ENCODE measurements around the gene TRPV2. TPM values are rescaled to one million over a fixed set of nuclear protein-coding genes. Genes with fewer than 3 reads are reported as not detected.

Gene TRPV2
- total and polyA plus RNA-seq, 9 of the 15 experiments (the other 6 are each of a cell fraction or from before 2014, with no cell fraction given): 10.0 to 97.5 (median 30.3) TPM

DNA sequence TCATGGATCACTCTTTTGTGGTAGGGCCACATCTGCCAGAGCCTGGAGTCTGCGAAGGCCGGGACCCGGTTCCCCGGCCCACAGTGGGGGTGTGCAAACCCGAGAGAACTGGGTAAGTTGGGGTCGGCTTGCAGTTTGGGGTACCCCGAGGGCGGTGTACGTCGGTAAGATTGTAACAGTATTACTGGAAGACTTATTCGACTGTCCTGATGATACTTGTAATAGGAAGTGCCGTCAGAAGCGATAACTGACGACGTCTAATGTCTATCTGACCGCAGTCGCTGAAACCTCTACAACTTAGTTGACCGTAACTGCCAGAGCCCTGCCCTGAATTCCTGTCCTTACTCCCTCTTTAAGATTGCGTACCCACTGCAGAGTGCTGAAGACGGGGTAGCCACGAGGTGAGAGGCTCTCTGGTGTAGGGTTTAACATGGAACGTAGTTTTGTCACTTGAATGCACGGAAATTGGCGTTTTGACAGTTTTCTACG, 24.0 kb downstream of the TRPV2 start (continued):
- TF ChIP-seq, protein P1, sequence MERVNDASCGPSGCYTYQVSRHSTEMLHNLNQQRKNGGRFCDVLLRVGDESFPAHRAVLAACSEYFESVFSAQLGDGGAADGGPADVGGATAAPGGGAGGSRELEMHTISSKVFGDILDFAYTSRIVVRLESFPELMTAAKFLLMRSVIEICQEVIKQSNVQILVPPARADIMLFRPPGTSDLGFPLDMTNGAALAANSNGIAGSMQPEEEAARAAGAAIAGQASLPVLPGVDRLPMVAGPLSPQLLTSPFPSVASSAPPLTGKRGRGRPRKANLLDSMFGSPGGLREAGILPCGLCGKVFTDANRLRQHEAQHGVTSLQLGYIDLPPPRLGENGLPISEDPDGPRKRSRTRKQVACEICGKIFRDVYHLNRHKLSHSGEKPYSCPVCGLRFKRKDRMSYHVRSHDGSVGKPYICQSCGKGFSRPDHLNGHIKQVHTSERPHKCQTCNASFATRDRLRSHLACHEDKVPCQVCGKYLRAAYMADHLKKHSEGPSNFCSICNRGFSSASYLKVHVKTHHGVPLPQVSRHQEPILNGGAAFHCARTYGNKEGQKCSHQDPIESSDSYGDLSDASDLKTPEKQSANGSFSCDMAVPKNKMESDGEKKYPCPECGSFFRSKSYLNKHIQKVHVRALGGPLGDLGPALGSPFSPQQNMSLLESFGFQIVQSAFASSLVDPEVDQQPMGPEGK (CRISPR knock-in tag; IDR thresholded peaks at IDR 0.05; ENCODE audit: borderline replicate concordance): 0 out of 2 replicates have a peak, but pooled peaks have one; percentile 69
- TF ChIP-seq SRSF7 (optimal IDR thresholded peaks at IDR 0.05; ENCODE audit: low read depth, low read length): no peak
- no peak for TF ChIP-seq ILK (tag; IDR thresholded peaks at IDR 0.05; ENCODE audit: borderline replicate concordance, low read depth)
- TF ChIP-seq ZNF699 (CRISPR knock-in tag; IDR thresholded peaks at IDR 0.05; ENCODE audit: insufficient replicate concordance): no peak
- TF ChIP-seq CHD1 (IDR thresholded peaks at IDR 0.05; ENCODE audit: low read length): peak; percentile 38
- 0 out of 2 replicates have a peak, but pooled peaks have one; percentile 30 for TF ChIP-seq XRCC3 (IDR thresholded peaks at IDR 0.05)
- TF ChIP-seq GTF2F1 (IDR thresholded peaks at IDR 0.05; ENCODE audit: low read depth, low read length): no peak
- TF ChIP-seq SNIP1 (IDR thresholded peaks at IDR 0.05; ENCODE audit: low read depth): no peak
- no peak for TF ChIP-seq ZNF57 (CRISPR knock-in tag; IDR thresholded peaks at IDR 0.05)
- TF ChIP-seq FOS (IDR thresholded peaks at IDR 0.05; ENCODE audit: extremely low read depth, insufficient read length): no peak
- TF ChIP-seq PTBP1 (IDR thresholded peaks at IDR 0.05; ENCODE audit: low read depth, low read length): 0 out of 2 replicates have a peak, but pooled peaks have one; percentile 12
- TF ChIP-seq CBFA2T3 (IDR thresholded peaks at IDR 0.05): 0 out of 2 replicates have a peak, but pooled peaks have one; percentile 0
- no peak for TF ChIP-seq MEIS2 (IDR thresholded peaks at IDR 0.05; ENCODE audit: partially characterized antibody)
- no peak for TF ChIP-seq HNRNPL (IDR thresholded peaks at IDR 0.05; ENCODE audit: low read depth, low read length)
- no peak for TF ChIP-seq ZNF146 (CRISPR knock-in tag; IDR thresholded peaks at IDR 0.05; ENCODE audit: unreplicated experiment)
- TF ChIP-seq SRSF3 (IDR thresholded peaks at IDR 0.05; ENCODE audit: insufficient read depth, low read length): no peak
- no peak for TF ChIP-seq ARHGAP35 (IDR thresholded peaks at IDR 0.05; ENCODE audit: partially characterized antibody)
- TF ChIP-seq, protein P2, sequence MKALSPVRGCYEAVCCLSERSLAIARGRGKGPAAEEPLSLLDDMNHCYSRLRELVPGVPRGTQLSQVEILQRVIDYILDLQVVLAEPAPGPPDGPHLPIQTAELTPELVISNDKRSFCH (CRISPR knock-in tag; IDR thresholded peaks at IDR 0.05): no peak
- TF ChIP-seq, protein P2 (tag; IDR thresholded peaks at IDR 0.05): 0 out of 2 replicates have a peak, but pooled peaks have one; percentile 94
- no peak for TF ChIP-seq HEY1 (CRISPR knock-in tag; IDR thresholded peaks at IDR 0.05; ENCODE audit: borderline replicate concordance)
- TF ChIP-seq POLR2A (conservative IDR thresholded peaks at IDR 0.05): no peak
- TF ChIP-seq ZC3H11A (IDR thresholded peaks at IDR 0.05; ENCODE audit: low read depth, low read length): no peak
- 0 out of 2 replicates have a peak, but pooled peaks have one; percentile 16 for TF ChIP-seq PHB (CRISPR knock-in tag; IDR thresholded peaks at IDR 0.05)
- TF ChIP-seq YY1 (IDR thresholded peaks at IDR 0.05; ENCODE audit: borderline replicate concordance in 1 of 3, control insufficient read depth in 1 of 3, extremely low read depth in 1 of 3, insufficient read depth in 3 of 3, insufficient read length in 1 of 3, insufficient replicate concordance in 2 of 3, low read depth in 1 of 3, low read length in 2 of 3): no peak
- TF ChIP-seq ZKSCAN3 (CRISPR knock-in tag; IDR thresholded peaks at IDR 0.05): no peak
- no peak for TF ChIP-seq RBM15 (IDR thresholded peaks at IDR 0.05; ENCODE audit: insufficient read depth, low read length)
- TF ChIP-seq HNRNPUL1 (IDR thresholded peaks at IDR 0.05; ENCODE audit: low read length): peak; percentile 16; the same call in 1 of the 2 replicates
- no peak for TF ChIP-seq ZNF121 (CRISPR knock-in tag; conservative IDR thresholded peaks at IDR 0.05)
- no peak for TF ChIP-seq GABPB1 (CRISPR knock-in tag; IDR thresholded peaks at IDR 0.05)
- no peak for TF ChIP-seq SIRT6 (IDR thresholded peaks at IDR 0.05; ENCODE audit: low read depth, low read length)
